Measurements from ENCODE around the gene ACSS1.

Gene ACSS1

GRCh38 chr20:24969186-24970029 is 88.5 kb downstream of the ACSS1 start:
- no peak for DNase-seq
- TF ChIP-seq GATA1 (IDR thresholded peaks at IDR 0.05; ENCODE audit: low read depth, low read length): no peak
- TF ChIP-seq POLR2A (IDR thresholded peaks at IDR 0.05; ENCODE audit: low read length): no peak

- no peak for DNase-seq
- TF ChIP-seq POLR2A (IDR thresholded peaks at IDR 0.05; ENCODE audit: low read length): no peak
- no peak for TF ChIP-seq GATA1 (IDR thresholded peaks at IDR 0.05; ENCODE audit: low read depth, low read length)
Observed at GRCh38 chr20:24968278-24968800, 89.6 kb downstream of the ACSS1 start.

DNA sequence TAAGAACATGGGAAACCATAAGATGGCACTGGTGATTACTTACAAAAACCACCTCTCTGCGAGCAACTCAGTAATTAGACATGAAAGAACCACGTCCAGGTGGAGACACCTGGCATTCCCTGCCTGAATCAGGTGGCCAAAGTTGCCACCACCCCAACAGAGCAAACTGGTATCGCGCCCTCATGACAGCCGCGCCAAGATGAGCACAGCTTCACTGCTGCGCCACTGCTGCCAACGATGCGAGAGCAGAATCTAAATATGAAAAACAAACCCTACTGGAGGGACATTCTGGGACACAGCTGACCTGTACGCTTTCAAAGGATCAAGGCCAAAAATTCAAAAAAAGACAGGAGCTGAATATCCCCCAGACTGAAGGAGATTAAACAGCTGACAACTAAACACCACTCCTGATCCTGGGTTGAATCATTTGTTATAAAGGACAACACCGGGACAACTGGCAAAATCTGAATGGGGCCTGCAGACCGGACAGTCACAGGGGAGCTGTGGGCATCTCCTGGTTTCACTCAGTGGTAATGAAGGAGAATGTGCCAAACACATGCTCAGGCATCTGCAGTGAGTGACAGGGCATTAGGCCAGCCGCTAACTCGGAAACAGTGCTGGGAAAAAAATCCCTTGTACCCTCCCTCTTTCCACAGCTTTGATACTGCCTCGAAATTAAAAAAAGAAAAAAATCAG is 91.5 kb downstream of the ACSS1 start:
- no peak for DNase-seq
- TF ChIP-seq POLR2A (IDR thresholded peaks at IDR 0.05; ENCODE audit: low read length): no peak
- no peak for TF ChIP-seq GATA1 (IDR thresholded peaks at IDR 0.05; ENCODE audit: low read depth, low read length)

DNA sequence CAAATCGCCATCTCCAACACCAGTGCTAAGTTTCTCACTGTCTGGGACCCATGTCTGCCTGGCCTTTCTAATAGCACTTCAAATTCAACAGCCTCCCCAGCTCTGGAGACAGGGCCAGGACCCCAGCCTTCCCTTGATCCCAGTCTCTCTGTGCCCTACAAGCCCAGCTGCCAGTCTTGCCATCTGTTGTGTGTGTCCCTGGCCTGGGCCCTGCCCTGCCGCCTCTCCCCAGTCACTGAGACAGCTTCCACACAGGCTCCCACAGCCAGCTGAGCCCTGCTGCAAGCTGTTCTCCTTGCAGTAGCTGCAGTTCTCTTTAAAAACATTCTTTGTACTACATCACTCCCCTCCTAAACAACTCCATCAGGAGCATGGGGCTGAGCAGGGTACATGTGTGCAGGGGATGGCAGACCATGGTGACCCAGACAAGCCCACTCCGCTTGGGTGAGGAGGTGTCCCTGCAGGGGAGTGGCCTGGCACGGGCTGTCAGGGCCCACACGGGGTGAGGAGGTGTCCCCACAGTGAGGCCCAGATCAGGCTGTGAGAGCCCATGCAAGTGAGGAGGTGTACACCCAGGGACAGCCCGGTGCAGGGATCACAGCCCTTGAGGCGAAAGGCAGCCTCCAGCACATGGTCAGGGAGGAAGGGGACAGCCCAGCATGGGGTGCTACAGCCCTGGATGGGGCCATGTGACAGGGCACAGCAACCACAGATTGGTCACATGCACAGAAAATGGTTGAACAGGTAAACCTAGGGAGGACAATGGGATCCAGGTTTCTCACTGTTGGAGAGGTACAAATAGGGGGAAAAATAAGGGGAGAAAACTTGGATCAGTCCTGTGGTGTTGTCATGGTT is 92.6 kb downstream of the ACSS1 start:
- no peak for DNase-seq
- TF ChIP-seq POLR2A (IDR thresholded peaks at IDR 0.05; ENCODE audit: low read length) (no peak), GATA1 (IDR thresholded peaks at IDR 0.05; ENCODE audit: low read depth, low read length) (no peak)

DNA sequence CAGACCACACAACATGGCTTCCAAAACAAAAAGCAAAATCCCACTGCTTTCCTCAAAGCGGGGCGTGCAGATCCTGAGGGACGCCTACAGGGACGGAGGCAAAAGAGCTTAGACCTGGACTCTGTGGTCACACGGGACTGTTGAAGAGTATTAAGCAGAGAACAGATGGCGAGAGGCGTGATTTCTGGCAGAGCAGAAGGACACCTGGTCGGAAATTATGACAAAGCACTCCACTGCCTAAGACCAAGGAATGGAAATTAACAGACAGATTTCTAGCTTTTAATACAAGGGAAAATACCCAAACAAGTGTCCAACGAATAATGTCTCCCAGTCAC is 93.5 kb downstream of the ACSS1 start:
- TF ChIP-seq POLR2A (IDR thresholded peaks at IDR 0.05; ENCODE audit: low read length): no peak
- no peak for TF ChIP-seq GATA1 (IDR thresholded peaks at IDR 0.05; ENCODE audit: low read depth, low read length)
- DNase-seq: no peak

- no peak for DNase-seq
- no peak for TF ChIP-seq GATA1 (IDR thresholded peaks at IDR 0.05; ENCODE audit: low read depth, low read length)
- TF ChIP-seq POLR2A (IDR thresholded peaks at IDR 0.05; ENCODE audit: low read length): no peak
Observed at GRCh38 chr20:24963672-24964505, 94.0 kb downstream of the ACSS1 start.

GRCh38 chr20:24962510-24962909 is 95.4 kb downstream of the ACSS1 start:
- DNase-seq: no peak

GRCh38 chr20:24962182-24962492 is 95.8 kb downstream of the ACSS1 start:
- TF ChIP-seq POLR2A (IDR thresholded peaks at IDR 0.05; ENCODE audit: low read length) (no peak), GATA1 (IDR thresholded peaks at IDR 0.05; ENCODE audit: low read depth, low read length) (no peak)
- DNase-seq: no peak

More at GRCh38 chr20:24962510-24962909, 95.4 kb downstream of the ACSS1 start:
- TF ChIP-seq POLR2A (IDR thresholded peaks at IDR 0.05; ENCODE audit: low read length) (no peak), GATA1 (IDR thresholded peaks at IDR 0.05; ENCODE audit: low read depth, low read length) (no peak)

DNA sequence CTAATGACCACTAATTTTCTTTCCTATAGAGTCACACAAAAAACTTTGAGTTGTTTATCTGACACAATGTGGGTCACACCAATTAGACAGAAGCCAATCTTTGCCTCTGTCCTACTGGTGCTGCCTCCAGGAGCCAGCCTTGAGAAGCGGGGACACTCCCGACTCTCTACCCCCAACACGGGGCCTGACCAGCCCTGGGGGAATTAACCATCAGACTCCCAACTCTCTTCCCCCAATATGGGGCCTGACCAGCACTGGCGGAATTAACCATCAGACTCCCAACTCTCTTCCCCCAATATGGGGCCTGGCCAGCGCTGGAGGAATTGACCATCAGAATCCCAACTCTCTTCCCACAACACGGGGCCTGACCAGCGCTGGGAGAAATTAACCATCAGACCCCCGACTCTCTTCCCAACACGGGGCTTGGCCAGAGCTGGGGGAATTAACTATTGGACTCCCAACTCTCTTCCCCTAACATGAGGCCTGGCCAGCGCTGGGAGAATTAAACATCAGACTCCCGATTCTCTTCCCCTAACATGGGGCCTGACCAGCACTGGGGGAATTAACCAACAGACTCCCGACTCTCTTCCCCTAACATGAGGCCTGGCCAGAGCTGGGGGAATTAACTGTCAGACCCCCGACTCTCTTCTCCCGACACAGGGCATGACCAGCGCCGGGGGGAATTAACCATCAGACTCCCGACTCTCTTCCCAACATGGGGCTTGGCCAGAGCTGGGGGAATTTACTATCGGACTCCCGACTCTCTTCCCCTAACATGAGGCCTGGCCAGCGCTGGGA is 96.4 kb downstream of the ACSS1 start:
- TF ChIP-seq GATA1 (IDR thresholded peaks at IDR 0.05; ENCODE audit: low read depth, low read length) (no peak), POLR2A (IDR thresholded peaks at IDR 0.05; ENCODE audit: low read length) (no peak)
- DNase-seq: no peak

GRCh38 chr20:24960861-24961260 is 97.1 kb downstream of the ACSS1 start:
- no peak for TF ChIP-seq POLR2A (IDR thresholded peaks at IDR 0.05; ENCODE audit: low read length)
- TF ChIP-seq GATA1 (IDR thresholded peaks at IDR 0.05; ENCODE audit: low read depth, low read length): no peak

GRCh38 chr20:24960302-24960801 is 97.6 kb downstream of the ACSS1 start:
- DNase-seq: no peak
- TF ChIP-seq GATA1 (IDR thresholded peaks at IDR 0.05; ENCODE audit: low read depth, low read length): no peak
- TF ChIP-seq POLR2A (IDR thresholded peaks at IDR 0.05; ENCODE audit: low read length): no peak

More at GRCh38 chr20:24960861-24961260, 97.1 kb downstream of the ACSS1 start:
- no peak for DNase-seq

DNA sequence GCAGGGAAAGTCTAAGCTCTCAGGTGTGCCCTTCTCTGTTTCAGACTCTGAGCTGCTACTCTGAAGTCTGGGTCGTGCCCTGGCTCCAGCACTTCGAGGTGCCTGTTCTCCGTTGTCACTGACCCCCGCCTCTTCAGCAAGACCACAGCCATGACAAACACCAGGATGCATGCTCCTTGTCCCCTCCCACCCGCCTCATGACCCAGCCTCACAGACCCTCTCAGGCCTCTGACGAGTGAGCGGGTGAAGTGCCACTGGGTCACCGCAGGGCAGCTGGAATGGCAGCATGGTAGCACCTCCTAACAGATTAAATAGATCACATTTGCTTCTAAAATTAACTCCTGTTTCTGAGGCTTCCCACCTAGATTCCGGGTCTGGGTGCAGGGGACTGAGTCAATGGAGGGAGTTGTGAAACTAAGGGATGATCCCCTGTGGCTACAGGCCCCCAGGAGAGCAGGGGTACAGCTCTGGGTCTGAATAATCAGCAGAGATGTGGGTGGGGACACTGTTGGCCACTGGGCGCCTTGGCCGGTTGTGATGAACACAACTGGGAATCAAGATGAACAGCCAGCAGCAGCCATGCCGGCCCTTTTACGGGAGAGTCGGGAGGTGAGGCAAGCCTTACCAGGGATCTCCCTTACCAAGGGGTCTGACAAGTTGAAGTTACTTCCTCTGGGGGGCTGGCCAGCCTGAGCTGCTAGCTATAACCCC is 98.2 kb downstream of the ACSS1 start:
- TF ChIP-seq GATA1 (IDR thresholded peaks at IDR 0.05; ENCODE audit: low read depth, low read length) (no peak), POLR2A (IDR thresholded peaks at IDR 0.05; ENCODE audit: low read length) (no peak)
- DNase-seq: no peak

Measured in erythroblast (primary cell).